GM19099 (cell line): ENCODE data around the gene PNRC1.

Experiments
- POLR2A ChIP-seq: IDR thresholded peaks from 3 replicates; pipeline ENCODE4 v1.6.1; 2011; ENCODE audit warnings: low read depth; ENCODE audit not compliant: insufficient read length; ENCODE audit errors: extremely low read depth

The PNRC1 gene

DNA sequence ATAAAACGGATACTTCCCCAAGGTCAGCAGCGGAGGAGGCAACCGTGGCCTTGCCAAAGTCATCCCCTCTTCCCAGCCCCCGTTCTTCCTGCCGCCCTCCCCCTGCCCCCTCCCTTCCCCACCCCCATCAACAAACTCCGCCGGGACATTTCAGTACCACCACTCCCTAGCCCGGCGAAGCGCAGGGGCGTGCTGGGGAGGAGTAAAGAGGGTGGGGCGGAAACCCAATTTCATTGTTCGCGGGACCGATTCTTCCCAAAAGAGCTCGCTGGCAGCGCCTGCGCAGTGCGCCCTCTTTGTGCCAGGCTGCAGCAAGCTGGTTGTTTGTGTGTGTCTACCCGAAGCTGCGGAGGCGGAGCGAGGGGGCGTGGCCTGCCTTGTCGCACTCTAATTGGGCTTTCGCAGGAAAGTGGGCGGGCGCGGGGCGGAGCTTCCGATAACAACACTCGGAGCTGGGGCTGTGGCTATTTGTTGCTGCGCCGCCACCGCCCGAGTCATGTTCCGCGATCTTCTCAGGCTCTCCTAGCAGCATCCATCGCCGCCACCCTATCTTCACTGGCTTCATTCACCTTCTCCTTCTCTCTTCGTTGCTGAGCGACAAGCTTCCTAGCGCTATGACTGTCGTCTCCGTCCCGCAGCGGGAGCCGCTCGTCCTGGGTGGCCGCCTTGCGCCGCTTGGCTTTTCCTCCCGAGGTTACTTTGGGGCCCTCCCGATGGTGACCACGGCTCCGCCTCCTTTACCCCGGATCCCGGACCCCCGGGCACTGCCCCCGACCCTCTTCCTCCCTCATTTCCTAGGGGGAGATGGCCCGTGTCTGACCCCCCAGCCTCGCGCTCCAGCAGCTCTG, at the start of gene PNRC1:
PNRC1 (plus strand) TSS at position 471 of the 848 bp plus-strand sequence; CDS start at position 615, 144 bp downstream.
- peak; percentile 98 for TF ChIP-seq POLR2A

DNA sequence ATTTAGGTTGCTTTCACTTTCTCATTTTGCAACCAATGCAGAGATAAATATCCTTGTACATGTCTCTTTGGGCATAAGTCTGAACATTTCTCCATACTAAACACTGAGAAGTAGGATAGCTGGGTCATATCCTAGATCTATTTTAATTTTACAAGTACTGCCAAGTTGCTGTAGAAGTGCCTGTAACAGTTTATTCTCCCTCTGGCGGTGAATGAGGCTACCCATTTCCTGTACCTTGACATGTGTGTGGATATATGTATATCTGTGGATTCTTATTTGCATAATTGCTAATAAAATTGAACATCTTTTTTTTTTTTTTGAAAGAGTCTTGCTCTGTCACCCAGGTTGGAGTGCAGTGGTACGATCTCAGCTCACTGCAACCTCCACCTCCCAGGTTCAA, 48.0 kb upstream of the PNRC1 start:
- TF ChIP-seq POLR2A, result no peak

DNA sequence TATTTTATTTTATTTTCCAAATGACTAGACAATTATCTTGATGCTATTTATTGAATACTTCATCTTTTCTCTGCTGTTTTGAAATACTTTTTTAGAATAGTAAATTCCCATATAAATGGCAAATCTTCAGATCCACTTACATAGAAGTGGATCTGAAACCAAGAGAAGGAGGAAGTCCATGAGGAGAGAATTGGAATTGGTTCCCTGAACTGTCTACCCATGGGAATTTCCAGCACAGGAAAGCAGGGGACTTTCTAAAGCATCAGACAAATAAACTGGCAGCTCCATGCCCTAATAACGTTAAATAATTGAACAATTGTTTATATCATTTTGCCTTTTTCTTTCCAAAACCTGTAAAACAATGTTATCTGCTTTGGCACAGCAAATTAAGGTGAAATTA, 47.1 kb upstream of the PNRC1 start:
- TF ChIP-seq POLR2A, result no peak

DNA sequence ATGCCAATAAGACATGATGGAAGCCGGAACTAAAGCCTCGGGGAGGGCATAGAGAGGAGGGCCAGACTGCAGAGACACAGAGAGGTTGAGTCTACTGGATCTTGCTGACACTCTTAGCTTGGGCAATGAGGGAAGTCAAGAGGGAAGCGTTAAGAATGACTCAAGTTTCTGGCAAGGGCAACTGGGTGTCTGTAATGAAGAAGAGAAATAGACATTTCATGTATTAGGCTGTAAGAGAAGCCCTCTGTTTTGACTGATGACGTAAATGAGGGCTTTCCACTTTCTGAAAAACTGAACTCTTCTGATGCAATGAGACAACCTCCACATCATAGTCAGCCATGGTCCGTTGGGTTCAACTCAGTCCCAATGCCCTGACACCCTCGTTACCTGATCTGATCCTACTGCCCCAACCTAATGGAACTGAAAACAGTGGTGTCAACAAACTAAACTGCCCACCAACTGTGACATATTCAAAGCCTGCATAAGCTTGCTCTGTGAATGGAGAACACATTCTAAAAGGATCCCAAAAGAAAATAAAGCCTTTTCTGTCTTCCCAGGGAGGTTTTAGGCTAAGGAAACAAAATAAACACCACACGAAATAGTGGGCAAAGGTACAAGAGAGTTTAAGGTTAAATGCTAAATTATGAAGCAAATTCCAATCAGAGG, 45.8 kb upstream of the PNRC1 start:
- no peak for TF ChIP-seq POLR2A

DNA sequence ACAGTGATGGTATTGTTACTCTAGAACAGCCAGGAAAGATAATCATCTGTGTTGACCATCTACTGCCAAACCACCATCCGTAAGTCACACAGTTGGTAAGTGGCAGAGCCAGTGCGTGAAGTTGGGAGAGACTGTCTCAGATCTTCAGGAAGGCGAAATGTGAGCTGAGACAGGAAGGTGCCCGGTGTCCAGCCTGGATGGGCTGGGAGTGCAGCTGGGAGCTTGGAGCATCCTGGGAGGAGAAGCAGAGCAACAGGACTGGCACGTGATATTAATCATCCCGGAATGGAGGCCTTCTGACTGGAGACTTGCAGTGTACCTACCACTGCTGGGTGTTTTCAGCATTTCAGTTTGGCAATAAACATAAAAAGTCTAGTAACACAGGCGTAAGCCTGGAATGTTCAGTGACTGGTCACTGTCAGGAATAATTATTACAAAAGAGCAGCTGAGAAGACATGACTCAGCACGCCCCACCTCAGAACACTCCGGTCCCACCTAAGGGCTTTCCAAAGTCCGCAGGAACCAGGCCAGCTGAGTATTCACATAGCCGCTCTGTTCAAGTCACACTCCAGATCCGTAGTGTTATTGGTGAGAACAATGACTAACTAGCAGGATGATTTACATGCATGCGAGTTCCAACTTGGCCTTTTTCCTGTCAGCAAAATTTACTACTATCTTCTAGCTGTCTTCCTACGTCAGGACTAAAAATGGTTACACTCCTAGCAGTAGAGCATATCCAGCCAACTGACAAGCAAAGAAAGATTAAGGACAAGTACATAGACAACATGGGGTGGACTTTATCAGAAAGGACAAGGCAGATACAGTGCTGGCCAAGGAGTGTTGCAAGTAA, 45.1 kb upstream of the PNRC1 start:
- TF ChIP-seq POLR2A, result no peak

DNA sequence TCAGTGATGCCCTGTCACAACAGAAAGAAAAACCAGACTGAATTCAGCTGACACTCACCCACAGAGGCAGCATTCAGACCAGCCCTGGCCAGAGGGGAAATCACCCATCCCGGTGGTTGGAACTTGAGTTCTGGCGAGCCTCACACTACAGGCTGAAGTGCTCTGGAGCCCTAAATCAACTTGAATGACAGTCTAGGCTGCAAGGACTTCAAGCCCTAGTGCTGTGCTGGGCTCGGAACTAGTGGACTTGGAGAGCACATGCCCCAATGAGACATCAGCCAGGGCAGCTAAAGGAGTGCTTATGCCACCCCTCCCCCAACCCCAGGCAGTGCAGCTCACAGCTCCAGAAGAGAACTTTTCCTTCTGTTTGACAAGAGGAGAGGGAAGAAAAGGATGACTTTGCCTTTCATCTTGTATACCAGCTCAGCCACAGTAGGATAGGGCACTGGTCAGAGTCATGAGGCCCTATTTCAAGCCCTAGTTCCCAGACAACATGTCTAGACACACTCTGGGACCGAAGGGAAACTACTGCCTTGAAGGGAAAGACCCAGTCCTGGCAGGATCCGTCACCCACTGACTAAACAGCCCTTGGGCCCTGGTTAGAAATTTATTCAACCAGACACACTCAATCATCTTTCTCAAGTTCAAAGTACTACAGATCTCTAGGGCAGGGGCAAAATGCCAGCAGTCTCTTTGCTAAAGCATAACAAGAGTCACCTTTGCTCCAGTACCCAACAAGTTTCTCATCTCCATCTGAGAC, 43.2 kb upstream of the PNRC1 start:
- no peak for TF ChIP-seq POLR2A

DNA sequence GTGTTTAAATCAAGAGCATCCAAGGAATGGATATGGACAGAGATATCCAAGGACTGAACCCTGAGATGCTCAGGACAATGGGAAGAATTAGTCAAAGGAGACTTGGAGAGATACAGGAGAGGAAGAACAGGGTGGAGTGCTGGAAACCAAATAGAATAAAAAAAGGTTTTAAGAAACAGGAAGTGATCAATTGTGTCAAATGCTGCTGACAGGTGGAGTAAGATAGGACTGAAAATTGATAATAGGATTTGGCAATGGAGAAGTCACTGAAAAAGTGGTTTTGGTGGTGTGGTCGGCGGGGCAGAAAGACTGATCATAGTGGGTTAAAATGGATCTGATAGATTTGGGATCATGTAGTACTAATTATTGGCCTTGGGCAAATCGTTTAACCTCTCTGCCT, 37.9 kb upstream of the PNRC1 start:
- TF ChIP-seq POLR2A, result no peak

DNA sequence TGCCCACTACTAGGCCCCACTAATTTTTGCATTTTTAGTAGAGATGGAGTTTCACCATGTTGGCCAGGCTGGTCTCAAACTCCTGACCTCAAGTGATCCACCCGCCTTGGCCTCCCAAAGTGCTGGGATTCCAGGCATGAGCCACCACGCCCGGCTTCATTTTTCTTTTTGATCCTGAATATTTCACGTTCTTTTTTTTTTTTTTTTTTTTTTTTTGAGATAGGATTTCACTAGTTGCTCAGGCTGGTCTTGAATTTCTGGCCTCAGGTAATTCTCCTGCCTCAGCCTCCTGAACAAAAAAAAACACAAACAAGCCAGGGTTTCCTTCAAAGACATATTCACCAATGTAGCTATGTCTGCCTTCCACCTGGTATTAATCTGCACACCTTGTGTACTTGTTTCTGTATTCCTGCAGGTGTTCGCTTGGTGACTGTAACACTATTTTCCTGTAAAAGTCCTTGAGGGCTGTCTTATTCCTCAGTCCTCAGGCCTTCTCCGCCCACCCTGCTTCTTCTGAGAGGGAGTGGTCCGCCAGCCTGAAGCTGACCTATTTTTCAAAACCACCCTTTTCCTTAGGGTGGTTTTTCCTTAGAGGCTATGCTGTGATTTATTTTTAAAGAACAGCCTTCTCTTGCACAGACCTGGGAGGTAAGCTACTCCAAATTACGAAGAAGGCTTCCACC, 36.1 kb upstream of the PNRC1 start:
- TF ChIP-seq POLR2A, result no peak

DNA sequence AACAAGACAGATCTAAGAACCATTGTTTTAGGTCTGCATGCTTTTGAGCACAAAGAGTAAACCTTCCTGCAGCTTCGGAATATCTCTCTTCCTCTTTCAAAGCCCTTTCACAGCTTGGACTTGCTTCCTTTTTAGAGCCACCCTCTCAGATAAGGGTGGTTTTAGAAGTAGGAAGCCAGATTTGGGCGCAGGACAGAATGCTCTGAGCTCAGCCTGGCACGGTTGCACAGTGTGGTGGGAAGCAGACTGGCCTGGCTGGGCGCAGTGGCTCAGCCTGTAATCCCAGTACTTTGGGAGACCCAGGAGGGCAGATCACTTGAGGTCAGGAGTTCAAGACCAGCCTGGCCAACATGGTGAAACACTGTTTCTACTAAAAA, 35.6 kb upstream of the PNRC1 start:
- no peak for TF ChIP-seq POLR2A

DNA sequence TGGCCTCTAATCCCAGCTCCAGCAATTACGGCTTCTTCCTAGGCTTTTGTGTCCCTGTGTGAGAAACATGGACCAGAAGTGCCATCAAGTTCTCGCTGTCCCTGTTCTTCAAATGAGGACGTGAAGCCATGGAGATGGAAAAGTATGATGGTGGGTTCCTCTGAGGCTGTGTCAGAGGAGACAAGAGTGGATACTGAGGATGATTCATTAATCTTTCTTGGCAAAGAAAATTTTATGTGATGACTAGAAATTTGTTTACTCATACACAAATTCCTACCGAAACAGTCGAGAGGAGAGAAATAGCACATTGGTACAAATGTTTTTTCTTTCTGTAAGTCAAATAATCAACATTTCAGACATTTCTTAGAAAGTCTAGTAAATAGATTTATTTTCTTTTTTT, 35.0 kb upstream of the PNRC1 start:
- no peak for TF ChIP-seq POLR2A

DNA sequence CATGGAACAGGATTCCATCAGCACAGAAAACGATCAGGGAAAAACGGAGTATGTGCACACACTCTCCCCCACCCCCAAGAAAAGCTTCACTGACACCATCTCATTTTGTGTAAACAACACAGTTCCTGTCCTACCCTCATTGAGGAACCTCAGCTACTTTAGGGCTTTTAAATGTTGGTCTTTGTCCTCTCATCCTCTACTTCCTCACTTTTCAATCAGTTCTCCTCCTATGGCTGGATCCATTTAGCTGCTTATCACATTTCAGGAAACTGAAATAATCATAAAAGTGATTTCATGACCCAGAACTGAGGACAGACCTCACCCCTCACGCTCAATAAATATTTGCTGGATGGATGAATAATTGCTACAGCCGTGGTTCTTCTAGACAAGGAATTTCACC, 33.1 kb upstream of the PNRC1 start:
- no peak for TF ChIP-seq POLR2A

DNA sequence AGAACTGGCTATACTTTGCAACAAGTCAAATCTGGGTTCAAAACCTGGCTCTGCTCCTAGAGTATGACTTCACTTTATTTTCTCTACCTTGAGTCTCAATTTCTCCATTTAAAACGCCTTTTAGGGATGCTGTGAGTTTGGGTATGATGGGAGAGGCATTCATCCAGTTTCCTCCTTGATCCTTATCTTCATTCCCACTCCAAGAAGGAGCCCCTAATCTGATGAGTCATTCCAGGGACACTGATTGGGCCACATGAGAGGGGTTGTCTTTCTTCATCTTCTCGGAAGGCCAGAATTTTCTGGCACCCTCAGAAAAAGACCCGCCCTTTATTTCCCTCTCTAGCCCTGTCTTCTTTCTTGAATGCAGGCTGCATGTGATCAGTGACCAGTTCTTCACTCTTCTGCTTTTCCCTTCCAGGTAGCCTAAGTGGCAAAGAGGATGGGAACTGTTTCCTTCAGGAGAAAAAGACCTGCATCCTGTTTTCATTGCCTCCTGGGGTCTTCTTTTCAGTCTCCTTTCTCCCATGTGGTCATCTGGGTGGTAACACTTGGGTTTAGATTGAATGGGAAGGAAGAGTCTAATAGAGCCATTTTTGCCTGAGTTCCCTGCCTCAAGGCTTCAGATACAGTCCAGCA, 32.1 kb upstream of the PNRC1 start:
- no peak for TF ChIP-seq POLR2A

DNA sequence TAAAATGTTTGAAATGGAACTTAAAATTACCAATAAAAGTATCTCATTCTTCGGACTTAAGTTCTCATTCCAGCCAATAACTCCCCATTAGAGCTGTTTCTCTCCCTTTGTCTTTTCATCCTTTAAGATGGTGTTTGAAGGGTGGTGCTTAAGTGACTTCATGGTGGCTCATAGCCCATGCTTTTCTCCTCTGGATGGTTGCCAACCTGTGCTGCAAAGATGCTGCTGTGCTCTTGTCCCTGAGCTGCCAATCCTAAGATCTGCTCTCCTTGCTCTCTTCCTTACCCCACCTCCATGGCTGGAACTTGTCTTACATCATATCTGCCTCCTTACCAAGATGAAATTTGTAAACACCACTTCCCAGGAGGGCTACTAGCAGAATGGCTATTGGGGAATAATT, 31.6 kb upstream of the PNRC1 start:
- TF ChIP-seq POLR2A, result no peak

DNA sequence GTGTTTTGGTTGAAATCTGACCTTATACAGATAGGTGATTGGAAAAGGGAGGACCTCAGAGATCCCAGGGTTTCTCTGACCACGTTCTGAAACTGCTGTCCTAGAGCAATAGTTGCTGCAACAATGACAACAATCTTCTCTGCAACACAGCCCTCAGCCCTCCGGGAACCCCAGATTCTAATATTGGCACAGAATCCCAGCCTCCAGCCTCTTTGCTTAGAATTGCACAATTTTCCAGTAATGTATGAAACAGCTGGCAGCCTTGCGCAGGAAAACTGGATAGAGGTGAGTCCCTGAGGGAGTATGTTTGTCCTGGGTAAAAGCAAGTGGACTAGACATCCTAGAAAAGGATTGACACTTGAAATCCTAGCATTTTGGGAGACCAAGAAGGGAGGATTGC, 30.4 kb upstream of the PNRC1 start:
- no peak for TF ChIP-seq POLR2A

DNA sequence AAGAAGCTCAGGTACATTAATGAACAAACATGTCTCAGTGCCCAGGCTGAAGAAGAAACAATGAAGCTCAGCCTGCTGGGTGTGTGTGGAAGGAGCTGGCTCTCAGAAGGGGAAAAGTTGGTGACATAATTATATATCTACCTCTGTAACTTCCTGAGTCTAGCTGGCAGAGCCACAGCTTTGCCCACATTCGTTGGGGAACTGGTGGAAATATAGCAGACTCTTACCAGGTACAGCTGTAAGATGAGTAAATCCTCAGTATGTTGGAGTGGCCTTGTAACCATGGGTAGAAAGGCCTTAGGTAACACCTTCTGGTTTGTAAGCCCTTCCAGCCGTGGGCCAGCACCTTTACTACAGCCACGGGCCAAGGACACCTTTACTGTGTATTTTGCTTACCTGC, 29.9 kb upstream of the PNRC1 start:
- TF ChIP-seq POLR2A, result no peak

DNA sequence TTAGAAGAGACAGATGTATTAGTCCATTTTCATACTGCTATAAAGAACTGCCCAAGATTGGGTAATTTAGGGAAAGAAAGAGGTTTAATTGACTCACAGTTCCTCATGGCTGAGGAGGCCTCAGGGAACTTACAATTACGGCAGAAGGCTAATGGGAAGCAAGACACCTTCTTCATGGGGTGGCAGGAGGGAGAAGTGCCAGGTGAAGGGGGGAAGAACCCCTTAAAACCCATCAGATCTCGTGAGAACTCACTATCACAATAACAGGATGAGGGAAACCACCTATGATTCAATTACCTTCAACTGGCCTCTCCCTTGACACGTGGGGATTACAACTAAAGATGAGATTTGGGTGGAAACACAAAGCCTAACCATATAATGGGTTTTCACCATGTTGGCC, 28.9 kb upstream of the PNRC1 start:
- no peak for TF ChIP-seq POLR2A
